GM18951 (cell line): Measurements from ENCODE around the gene CYP1A1.

Experiments
- POLR2A ChIP-seq: IDR thresholded peaks from 4 replicates; pipeline ENCODE4 v1.6.1; 2011; ENCODE audit warnings: mild to moderate bottlenecking; ENCODE audit not compliant: insufficient read length, insufficient read depth; ENCODE audit errors: extremely low read depth
- in situ Hi-C: fragments of 300-500 bp; cut with MboI; formaldehyde crosslinking; loops from one replicate; pipeline ENCODE4 v1.12.0; 2022; ENCODE audit warnings: low sequenced_read_pairs, mixed read lengths, inconsistent platforms; ENCODE audit not compliant: unreplicated experiment

CYP1A1 gene

GRCh38 chr15:74727727-74728126 lies 2.4 kb upstream of the CYP1A1 start:
- TF ChIP-seq POLR2A: no peak
- in situ Hi-C loops: no loop called here

- in situ Hi-C loops: no loop called here
These were observed 1.4 kb upstream of the CYP1A1 start for GRCh38 chr15:74726774-74727164.

GRCh38 chr15:74725845-74726773 lies 781 bp upstream of the CYP1A1 start:
- in situ Hi-C loops: no loop called here
- peak; percentile 25 for TF ChIP-seq POLR2A

More at GRCh38 chr15:74726774-74727164, 1.4 kb upstream of the CYP1A1 start:
- TF ChIP-seq POLR2A: no peak

GRCh38 chr15:74724570-74725224 lies 631 bp downstream of the CYP1A1 start:
- in situ Hi-C loops: no loop called here
- no peak for TF ChIP-seq POLR2A

- TF ChIP-seq POLR2A: no peak
- in situ Hi-C loops: no loop called here
These were observed 1.5 kb downstream of the CYP1A1 start for GRCh38 chr15:74723754-74724334.

GRCh38 chr15:74723187-74723586 lies 2.1 kb downstream of the CYP1A1 start:
- no peak for TF ChIP-seq POLR2A
- in situ Hi-C loops: no loop called here

- no peak for TF ChIP-seq POLR2A
- in situ Hi-C loops: no loop called here
These were observed 2.7 kb downstream of the CYP1A1 start for GRCh38 chr15:74722591-74722990.

- in situ Hi-C loops: no loop called here
- TF ChIP-seq POLR2A: no peak
These were observed 8.7 kb downstream of the CYP1A1 start for GRCh38 chr15:74716651-74717050.

- no peak for TF ChIP-seq POLR2A
- in situ Hi-C loops: no loop called here
These were observed 13.0 kb downstream of the CYP1A1 start for GRCh38 chr15:74712311-74712710.

GRCh38 chr15:74710319-74711094 lies 14.8 kb downstream of the CYP1A1 start:
- TF ChIP-seq POLR2A: no peak
- in situ Hi-C loops: no loop called here

- in situ Hi-C loops: no loop called here
- no peak for TF ChIP-seq POLR2A
These were observed 15.4 kb downstream of the CYP1A1 start for GRCh38 chr15:74709892-74710291.

GRCh38 chr15:74709011-74709410 lies 16.3 kb downstream of the CYP1A1 start:
- in situ Hi-C loops: no loop called here
- TF ChIP-seq POLR2A: no peak

- no peak for TF ChIP-seq POLR2A
These were observed 28.5 kb downstream of the CYP1A1 start for GRCh38 chr15:74696808-74697207.

More at GRCh38 chr15:74696808-74697207, 28.5 kb downstream of the CYP1A1 start:
- in situ Hi-C loops: no loop called here
